Ectodermal cell (in vitro differentiated cells): ENCODE results near the gene COL8A1. TPM values are rescaled to one million over a fixed set of nuclear protein-coding genes. Genes with fewer than 3 reads are reported as not detected.
"Not testable (repeated sequence)": the region's sequence is repeated elsewhere in the genome, so short reads cannot be mapped to it uniquely, and the experiment has no call there.

Experiments
- H3K27ac ChIP-seq: 2 replicates; pipeline ENCODE4 v1.7.0; 2013; ENCODE audit warnings: mild to moderate bottlenecking, low read depth, low read length; ENCODE audit not compliant: insufficient read depth, poor library complexity, severe bottlenecking
- H3K27me3 ChIP-seq: 2 replicates; pipeline ENCODE4 v1.7.0; 2013; ENCODE audit warnings: mild to moderate bottlenecking, low read length; ENCODE audit not compliant: insufficient read depth, control insufficient read depth, poor library complexity, severe bottlenecking
- H3K36me3 ChIP-seq: one replicate; pipeline ENCODE4 v1.7.0; 2013; ENCODE audit warnings: low read length; ENCODE audit not compliant: control insufficient read depth, insufficient read depth
- H3K4me1 ChIP-seq: one replicate; pipeline ENCODE4 v1.7.0; 2013; ENCODE audit warnings: low read length; ENCODE audit not compliant: control insufficient read depth, insufficient read depth
- H3K4me3 ChIP-seq: 2 replicates; pipeline ENCODE4 v1.7.0; 2013; ENCODE audit warnings: low read depth, low read length, control low read depth; ENCODE audit not compliant: insufficient read depth
- H3K9me3 ChIP-seq: 2 replicates; pipeline ENCODE4 v1.7.0; 2013; ENCODE audit warnings: mild to moderate bottlenecking, low read length, moderate library complexity; ENCODE audit not compliant: control insufficient read depth
- WGBS, 2 experiments: methylation state at CpG; one replicate each; pipeline ENCODE4 v1.1.7; 2013; ENCODE audit warnings: missing lambda C conversion rate in 2 of 2; 5-methylcytosine and 5-hydroxymethylcytosine counted together
- polyA plus RNA-seq, 4 experiments: library from polyadenylated mRNA; stranded (reverse); fragments of 50-300 nt; gene quantifications; one replicate each; pipeline ENCODE4 v1.2.3, GENCODE V29; 2013

The COL8A1 gene
- 1.0 TPM for polyA plus RNA-seq (2013, experiment 1 of 4)
- 1.5 TPM for polyA plus RNA-seq (2013, experiment 2 of 4)
- polyA plus RNA-seq (2013, experiment 3 of 4) = 2.7 TPM
- polyA plus RNA-seq (2013, experiment 4 of 4) = 3.0 TPM

DNA sequence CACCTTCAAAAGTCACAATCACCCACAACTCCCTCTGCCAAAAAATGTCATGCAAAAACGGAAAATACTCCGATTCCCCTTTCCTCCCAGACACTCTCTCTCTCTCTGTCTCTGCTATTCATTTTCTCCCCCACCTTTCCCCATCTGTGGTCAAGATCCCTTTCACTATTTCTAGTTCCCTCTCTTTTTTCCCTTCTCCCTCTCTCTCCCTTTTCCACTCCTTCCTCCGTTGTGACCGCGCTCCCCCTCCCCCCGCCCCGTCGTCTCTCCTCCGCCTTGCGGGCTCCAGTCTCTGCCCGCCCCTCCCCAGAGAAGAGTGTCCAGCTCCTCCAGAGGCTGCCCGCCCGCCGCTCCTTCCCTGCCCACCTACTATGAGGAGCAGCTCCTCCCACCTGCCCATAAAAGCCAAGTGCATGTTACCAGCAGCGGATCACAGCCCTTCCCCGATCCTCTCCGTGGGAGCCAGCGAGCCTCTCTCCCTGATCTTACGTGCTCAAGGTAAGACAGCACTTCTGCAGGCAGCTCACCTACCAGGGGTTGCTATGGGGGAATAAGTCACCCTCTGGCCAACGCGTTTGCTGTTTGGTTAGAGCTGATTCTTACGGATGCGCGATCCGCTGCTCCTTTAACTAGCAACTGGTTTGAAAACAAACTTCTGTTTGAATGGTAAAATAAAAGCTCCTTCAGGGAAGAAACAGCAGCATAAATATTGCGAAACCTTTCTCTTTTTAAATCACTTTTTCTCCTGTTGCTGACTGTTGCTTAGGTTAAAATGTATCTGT is at the start of gene COL8A1:
TSS of gene COL8A1 (plus strand) at position 428 of the 782 bp plus-strand sequence. CDS start 152,089 bp downstream, outside the sequence.
- Histone ChIP-seq H3K27me3 (peaks cover 55% of the 10 kb centered on the region), H3K27ac (no peak within 1 kb of the TSS), H3K4me1 (peaks cover 9% of the 10 kb centered on the region), H3K4me3 (peak within 1 kb of the TSS; percentile 40), H3K36me3 (no peaks in the 10 kb centered on the region), H3K9me3 (no peaks in the 10 kb centered on the region)
- WGBS, 2 experiments = 2 to 5% methylated on average over 24 to 25 of the region's 26 CpGs

DNA sequence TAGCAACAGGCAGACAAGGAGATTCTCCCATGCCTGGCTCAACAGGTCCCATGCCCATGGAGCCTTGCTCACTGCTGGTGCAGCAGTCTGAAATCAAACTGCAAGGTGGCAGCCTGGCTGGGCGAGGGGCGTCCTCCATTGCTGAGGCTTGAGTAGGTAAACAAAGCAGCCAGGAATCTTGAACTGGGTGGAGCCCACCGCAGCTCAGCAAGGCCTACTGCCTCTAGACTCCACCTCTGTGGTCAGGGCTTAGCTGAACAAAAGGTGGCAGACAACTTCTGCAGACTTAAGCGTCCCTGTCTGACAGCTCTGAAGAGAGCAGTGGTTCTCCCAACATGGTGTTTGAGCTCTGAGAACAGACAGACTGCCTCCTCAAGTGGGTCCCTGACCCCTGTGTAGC is 49.2 kb upstream of the COL8A1 start:
- WGBS, 2 experiments = 49 to 58% methylated on average over 4 of the region's 4 CpGs
- H3K27ac ChIP-seq, H3K36me3 ChIP-seq, H3K9me3 ChIP-seq, H3K27me3 ChIP-seq, H3K4me3 ChIP-seq, H3K4me1 ChIP-seq: not testable (repeated sequence)

DNA sequence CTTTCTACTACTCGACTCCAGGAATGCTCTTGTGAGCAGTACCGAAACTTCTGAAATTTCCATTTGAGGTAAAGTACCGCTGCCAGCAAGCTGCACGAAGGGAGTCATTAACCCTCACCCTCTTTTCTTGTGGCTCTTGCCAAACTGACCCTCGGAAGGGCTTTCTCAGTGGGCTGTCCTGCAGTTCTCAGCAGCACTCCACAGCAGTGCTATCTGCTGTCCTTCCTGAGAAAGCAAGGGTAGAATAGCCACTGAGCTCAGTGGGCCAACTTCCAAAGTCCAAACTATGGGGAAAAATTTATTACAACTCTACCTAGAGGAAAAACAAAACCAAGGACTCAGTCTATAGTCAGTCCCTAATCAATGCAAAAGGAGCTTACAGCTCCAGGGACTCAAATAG is 38.5 kb upstream of the COL8A1 start:
- H3K27ac ChIP-seq = no peak overlapping the region
- H3K27me3 ChIP-seq = no peaks in the 10 kb centered on the region
- H3K4me1 ChIP-seq = no peaks in the 10 kb centered on the region
- H3K4me3 ChIP-seq = no peak overlapping the region
- WGBS, 2 experiments = 84 to 85% methylated on average over 5 of the region's 5 CpGs
- no peaks in the 10 kb centered on the region for H3K9me3 ChIP-seq
- H3K36me3 ChIP-seq = no peaks in the 10 kb centered on the region

DNA sequence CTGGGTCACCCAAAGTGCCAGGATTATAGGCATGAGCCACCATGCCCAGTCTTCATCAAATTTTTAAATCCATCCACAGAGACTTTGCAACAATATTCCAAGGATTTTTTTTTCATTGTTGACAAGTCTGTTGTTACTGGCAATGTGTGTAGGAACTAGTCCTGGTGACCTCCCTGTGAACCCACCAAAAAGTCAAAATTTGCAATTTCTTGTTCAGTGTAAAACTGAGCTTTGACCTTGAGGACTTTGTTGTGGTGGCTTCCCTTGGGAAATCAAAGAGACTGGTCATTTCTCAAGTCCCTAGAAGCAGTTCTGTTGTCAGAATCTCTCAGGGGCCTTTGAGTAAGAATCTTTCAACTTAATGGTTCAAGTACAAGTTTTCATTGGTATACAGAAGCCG is 36.9 kb upstream of the COL8A1 start:
- Histone ChIP-seq H3K4me3 (no peak overlapping the region), H3K9me3 (no peaks in the 10 kb centered on the region), H3K36me3 (no peaks in the 10 kb centered on the region), H3K4me1 (no peaks in the 10 kb centered on the region), H3K27me3 (no peaks in the 10 kb centered on the region), H3K27ac (no peak overlapping the region)
- WGBS, 2 experiments = 83 to 100% methylated on average over 1 of the region's 1 CpG

DNA sequence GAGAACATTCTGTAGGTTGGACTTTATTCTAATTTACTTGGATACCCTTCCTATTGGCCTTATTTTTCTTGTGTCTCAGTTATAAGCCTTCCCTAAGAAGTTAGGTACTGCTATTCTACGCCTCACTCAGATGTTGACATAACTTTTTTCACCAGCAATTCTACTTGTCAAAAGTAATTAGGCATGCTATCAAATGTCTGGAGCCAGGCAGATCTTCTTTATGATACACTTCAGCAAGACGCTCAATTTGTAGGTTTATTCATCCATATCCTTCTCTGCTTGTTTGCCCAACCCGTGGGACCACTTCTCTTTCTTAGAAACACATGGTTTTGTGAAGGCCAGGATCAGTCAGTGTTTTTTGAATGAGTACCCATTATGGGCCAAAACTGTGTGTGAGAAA is 36.2 kb upstream of the COL8A1 start:
- Histone ChIP-seq H3K4me3 (no peak overlapping the region), H3K9me3 (no peaks in the 10 kb centered on the region), H3K27ac (no peak overlapping the region), H3K4me1 (no peaks in the 10 kb centered on the region), H3K36me3 (no peaks in the 10 kb centered on the region), H3K27me3 (no peaks in the 10 kb centered on the region)
- WGBS, 2 experiments = 89 to 99% methylated on average over 3 of the region's 3 CpGs

DNA sequence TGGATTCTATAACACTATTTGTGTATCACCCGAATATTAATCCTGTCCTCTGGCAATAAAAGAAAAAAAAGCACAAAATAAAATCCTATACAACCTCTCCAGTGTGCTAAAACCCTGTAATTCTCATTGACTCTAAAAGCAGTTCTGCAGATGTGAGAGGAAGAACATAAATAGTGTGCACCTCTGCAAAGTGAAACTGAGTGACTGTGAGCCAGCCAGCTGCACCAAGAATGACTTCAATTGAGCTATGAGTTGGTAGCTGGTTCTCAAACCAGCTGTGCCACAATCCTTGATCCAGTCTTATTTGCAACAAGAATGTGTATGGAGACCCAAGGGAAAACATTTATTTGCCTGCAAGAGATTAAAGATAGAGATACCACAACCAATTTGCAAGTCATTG is 31.2 kb upstream of the COL8A1 start:
- Histone ChIP-seq H3K27me3 (no peaks in the 10 kb centered on the region), H3K4me1 (no peaks in the 10 kb centered on the region), H3K27ac (no peak overlapping the region), H3K9me3 (no peaks in the 10 kb centered on the region), H3K36me3 (no peaks in the 10 kb centered on the region), H3K4me3 (no peak overlapping the region)
- no CpG with 5 or more reads among the region's 1 CpG for WGBS, 2 experiments

DNA sequence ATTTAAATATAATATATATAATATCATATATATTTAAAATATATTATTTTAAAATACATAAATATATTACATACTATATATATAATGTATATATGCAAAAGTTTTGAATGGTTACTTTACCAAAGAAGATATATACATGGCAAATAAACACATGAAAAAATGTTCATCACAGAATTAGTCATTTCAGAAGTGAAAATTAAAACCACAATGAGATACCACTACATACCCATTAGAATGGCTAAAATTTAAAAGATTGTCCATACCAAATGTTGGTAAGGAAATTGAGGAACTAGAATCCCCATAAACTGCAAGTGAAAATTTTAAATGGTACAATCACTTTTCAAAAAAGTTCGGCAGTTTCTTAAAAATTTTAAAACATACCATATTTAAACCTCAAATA is 23.6 kb upstream of the COL8A1 start:
- Histone ChIP-seq H3K36me3 (no peaks in the 10 kb centered on the region), H3K4me1 (no peaks in the 10 kb centered on the region), H3K9me3 (no peaks in the 10 kb centered on the region), H3K27ac (no peak overlapping the region), H3K27me3 (no peaks in the 10 kb centered on the region), H3K4me3 (no peak overlapping the region)
- 100% methylated on average over 1 of the region's 1 CpG; no CpG with 5 or more reads in 1 of the 2 experiments for WGBS, 2 experiments

DNA sequence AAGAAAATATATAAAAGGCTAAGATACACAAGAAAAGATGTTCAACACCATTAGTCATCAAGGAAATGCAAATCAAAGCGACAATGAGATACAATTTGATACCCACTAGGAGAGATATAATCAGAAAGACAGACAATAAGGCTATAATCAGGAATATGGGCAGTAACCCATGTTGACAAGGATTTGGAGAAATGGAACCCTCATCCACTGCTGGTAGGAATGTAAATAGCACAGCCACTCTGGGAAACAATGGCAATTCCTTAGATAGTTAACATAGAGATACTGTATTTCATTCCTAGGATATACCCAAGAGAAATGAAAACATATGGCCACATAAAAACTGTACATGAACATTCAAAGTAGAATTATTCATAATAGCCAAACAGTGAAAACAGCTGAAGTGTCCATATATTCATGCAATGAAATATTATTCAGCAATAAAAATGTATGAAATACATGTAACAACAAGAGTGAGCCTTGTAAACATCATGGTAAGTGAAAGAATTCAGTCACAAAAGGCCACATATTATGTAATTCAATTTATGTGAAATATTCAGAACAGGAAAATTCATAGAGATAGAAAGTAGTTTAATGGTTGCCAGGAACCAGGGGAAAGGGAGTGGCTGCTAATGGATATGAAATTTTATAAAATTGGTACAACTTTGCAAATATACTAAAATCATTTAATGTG is 18.2 kb upstream of the COL8A1 start:
- H3K27ac ChIP-seq = no peak overlapping the region
- H3K4me3 ChIP-seq = no peak overlapping the region
- WGBS, 2 experiments = 79% methylated on average over 1 of the region's 1 CpG; no CpG with 5 or more reads in 1 of the 2 experiments
- H3K27me3 ChIP-seq = no peaks in the 10 kb centered on the region
- H3K36me3 ChIP-seq = no peaks in the 10 kb centered on the region
- H3K4me1 ChIP-seq = no peaks in the 10 kb centered on the region
- H3K9me3 ChIP-seq = no peaks in the 10 kb centered on the region

DNA sequence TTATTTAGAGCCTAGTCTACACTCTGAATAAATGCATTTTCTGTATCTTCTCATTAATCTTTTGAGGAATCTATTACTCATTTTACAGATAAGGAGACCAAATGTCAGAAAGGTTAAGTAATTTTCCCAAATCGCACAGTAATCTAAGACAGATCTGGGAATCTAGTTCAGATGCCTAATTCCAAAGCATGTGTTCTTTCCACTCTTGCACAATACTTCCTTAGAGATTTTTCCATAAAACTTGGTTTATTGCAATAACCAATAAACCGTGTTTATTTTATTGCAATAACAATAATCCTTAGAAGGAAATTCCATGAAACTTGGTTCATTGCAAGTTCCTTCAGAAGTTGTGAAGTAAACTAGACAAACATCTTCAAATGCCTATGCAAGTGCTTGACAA is 17.4 kb upstream of the COL8A1 start:
- Histone ChIP-seq H3K9me3 (no peaks in the 10 kb centered on the region), H3K27me3 (no peaks in the 10 kb centered on the region), H3K36me3 (no peaks in the 10 kb centered on the region), H3K27ac (no peak overlapping the region), H3K4me1 (no peaks in the 10 kb centered on the region), H3K4me3 (no peak overlapping the region)
- WGBS, 2 experiments = 94 to 98% methylated on average over 2 of the region's 2 CpGs

DNA sequence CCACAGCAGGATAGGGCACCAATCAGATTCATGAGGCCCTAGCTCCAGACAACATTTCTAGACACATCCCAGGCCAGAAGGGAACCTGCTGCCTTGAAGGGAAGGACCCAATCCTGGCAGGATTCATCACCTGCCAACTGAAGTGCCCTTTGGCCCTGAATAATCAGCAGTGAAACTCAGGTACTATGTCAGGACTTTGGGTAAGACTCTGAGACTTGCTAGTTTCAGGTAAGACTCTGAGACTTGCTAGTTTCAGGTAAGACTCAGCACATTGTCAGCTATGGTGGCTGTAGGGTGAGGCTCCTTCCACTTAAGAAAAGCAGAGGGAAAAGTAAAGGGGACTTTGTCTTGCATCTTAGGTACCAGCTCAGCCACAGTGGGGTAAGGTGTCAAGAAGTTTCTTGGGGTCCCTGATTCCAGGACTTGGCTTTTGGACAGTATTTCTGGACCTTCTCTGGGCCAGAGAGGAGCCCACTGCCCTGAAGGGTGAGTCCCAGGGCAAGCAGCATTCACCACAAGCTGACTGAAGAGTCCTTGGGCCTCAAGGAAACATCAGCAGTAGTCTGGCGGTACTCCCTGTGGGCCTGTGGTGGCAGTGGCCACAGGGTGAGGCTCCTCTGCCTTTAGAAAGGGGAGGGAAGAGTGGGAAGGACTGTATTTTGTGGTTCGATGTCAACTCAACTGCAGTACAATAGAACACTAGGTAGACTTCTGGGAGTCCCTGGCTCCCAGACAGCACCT is 13.7 kb upstream of the COL8A1 start:
- no peaks in the 10 kb centered on the region for H3K9me3 ChIP-seq
- H3K4me3 ChIP-seq = no peak overlapping the region
- H3K27ac ChIP-seq = no peak overlapping the region
- 95 to 96% methylated on average over 2 of the region's 2 CpGs for WGBS, 2 experiments
- H3K27me3 ChIP-seq = no peaks in the 10 kb centered on the region
- H3K36me3 ChIP-seq = no peaks in the 10 kb centered on the region
- no peaks in the 10 kb centered on the region for H3K4me1 ChIP-seq
